ENCODE measurements around the gene ACHE.

The ACHE gene

GRCh38 chr7:100884736-100885439 lies 10.8 kb downstream of the ACHE start:
- DNase-seq (ENCODE audit: low read depth) = no peak

- DNase-seq (ENCODE audit: low read depth) = no peak
Measured at GRCh38 chr7:100882785-100883526, 12.7 kb downstream of the ACHE start.

GRCh38 chr7:100882201-100882600 lies 13.5 kb downstream of the ACHE start:
- DNase-seq (ENCODE audit: low read depth) = no peak

GRCh38 chr7:100881136-100881535 lies 14.6 kb downstream of the ACHE start:
- DNase-seq (ENCODE audit: low read depth) = no peak

- no peak for DNase-seq (ENCODE audit: low read depth)
Measured at GRCh38 chr7:100880645-100881044, 15.0 kb downstream of the ACHE start.

GRCh38 chr7:100879685-100880261 lies 15.9 kb downstream of the ACHE start:
- DNase-seq (ENCODE audit: low read depth) = no peak

- no peak for DNase-seq (ENCODE audit: low read depth)
Measured at GRCh38 chr7:100878685-100879084, 17.0 kb downstream of the ACHE start.

GRCh38 chr7:100878013-100878412 lies 17.7 kb downstream of the ACHE start:
- DNase-seq (ENCODE audit: low read depth) = no peak

GRCh38 chr7:100875356-100875751 lies 20.3 kb downstream of the ACHE start:
- DNase-seq (ENCODE audit: low read depth) = no peak

GRCh38 chr7:100874577-100875355 lies 20.9 kb downstream of the ACHE start, which contains the start of gene SRRT:
Gene SRRT, plus strand, starts transcription at chr7:100875103. Its CDS starts 488 bp downstream, at chr7:100875591.
- DNase-seq (ENCODE audit: low read depth) = peak; percentile 98

GRCh38 chr7:100874300-100874576 lies 21.4 kb downstream of the ACHE start:
- no peak for DNase-seq (ENCODE audit: low read depth)

- no peak for DNase-seq (ENCODE audit: low read depth)
Measured at GRCh38 chr7:100873599-100874299, 21.9 kb downstream of the ACHE start.

- no peak for DNase-seq (ENCODE audit: low read depth)
Measured at GRCh38 chr7:100867776-100868485, 27.8 kb downstream of the ACHE start.

GRCh38 chr7:100867040-100867775 lies 28.5 kb downstream of the ACHE start, which contains the start of gene TRIP6:
Gene TRIP6, plus strand, starts transcription at chr7:100867387. Its CDS starts 111 bp downstream, at chr7:100867498.
- DNase-seq (ENCODE audit: low read depth) = no peak

- DNase-seq (ENCODE audit: low read depth) = no peak
Measured at GRCh38 chr7:100866729-100867039, 29.0 kb downstream of the ACHE start.

GRCh38 chr7:100865938-100866728 lies 29.6 kb downstream of the ACHE start:
- no peak for DNase-seq (ENCODE audit: low read depth)

- no peak for DNase-seq (ENCODE audit: low read depth)
Measured at GRCh38 chr7:100865372-100865911, 30.2 kb downstream of the ACHE start.

GRCh38 chr7:100864263-100864845 lies 31.3 kb downstream of the ACHE start:
- DNase-seq (ENCODE audit: low read depth) = no peak

- no peak for DNase-seq (ENCODE audit: low read depth)
Measured at GRCh38 chr7:100863406-100863950, 32.2 kb downstream of the ACHE start.

Data from activated T-cell treated with anti-CD3 and anti-CD28 coated beads for 1 hour (primary cell).